NOMO-1 (cell line): Measurements from ENCODE around the gene PTGIS.
"Not testable (repeated sequence)": the region's sequence is repeated elsewhere in the genome, so short reads cannot be mapped to it uniquely, and the experiment has no call there.

Experiments used
- DNase-seq, 2 experiments: peaks; one replicate each; lab custom pipeline; 2025; ENCODE audit not compliant: unreplicated experiment in 2 of 2; lab: John Stamatoyannopoulos, UW

PTGIS gene

GRCh38 chr20:49567421-49568277 is at the start of gene PTGIS:
Gene PTGIS, minus strand, starts transcription at chr20:49568137. Its CDS starts 21 bp downstream, at chr20:49568116.
- no peak for DNase-seq

GRCh38 chr20:49617394-49617793 is 49.5 kb upstream of the PTGIS start:
- not testable (repeated sequence) for DNase-seq

GRCh38 chr20:49616154-49617007 is 48.4 kb upstream of the PTGIS start:
- DNase-seq: no peak

GRCh38 chr20:49615401-49616153 is 47.6 kb upstream of the PTGIS start:
- DNase-seq: no peak

- DNase-seq: not testable (repeated sequence)
Observed at GRCh38 chr20:49615051-49615400, 47.1 kb upstream of the PTGIS start.

- DNase-seq: no peak
Observed at GRCh38 chr20:49614338-49615050, 46.6 kb upstream of the PTGIS start.

- DNase-seq: no peak
Observed at GRCh38 chr20:49612127-49612738, 44.3 kb upstream of the PTGIS start.

GRCh38 chr20:49611539-49612126 is 43.7 kb upstream of the PTGIS start:
- not testable (repeated sequence) for DNase-seq

- peak; percentile 75 to 77 for DNase-seq
Observed at GRCh38 chr20:49610691-49611538, 43.0 kb upstream of the PTGIS start.

GRCh38 chr20:49608752-49609670 is 41.1 kb upstream of the PTGIS start:
- peak; percentile 40 to 67 for DNase-seq

GRCh38 chr20:49607568-49607967 is 39.6 kb upstream of the PTGIS start:
- no peak for DNase-seq

- DNase-seq: no peak
Observed at GRCh38 chr20:49603209-49603627, 35.3 kb upstream of the PTGIS start.

GRCh38 chr20:49602345-49603208 is 34.6 kb upstream of the PTGIS start:
- DNase-seq: no peak

- DNase-seq: no peak
Observed at GRCh38 chr20:49601153-49601924, 33.4 kb upstream of the PTGIS start.

- no peak for DNase-seq
Observed at GRCh38 chr20:49599746-49600113, 31.8 kb upstream of the PTGIS start.

GRCh38 chr20:49597825-49598395 is 30.0 kb upstream of the PTGIS start:
- DNase-seq: no peak
